Hepatocyte (in vitro differentiated cells): Measurements from ENCODE around the gene C2orf92.

Experiments
- EZH2 ChIP-seq: fragments of 200-600 bp; sonication (generic); IDR thresholded peaks from 2 replicates; pipeline ENCODE4 v1.6.1; 2016; ENCODE audit warnings: antibody characterized with exemption, mild to moderate bottlenecking, borderline replicate concordance
- EZH2phosphoT487 ChIP-seq: fragments of 200-600 bp; sonication (generic); IDR thresholded peaks from one replicate; pipeline ENCODE4 v1.6.1; 2018; ENCODE audit warnings: antibody characterized with exemption, mild to moderate bottlenecking, low read depth, moderate library complexity; ENCODE audit not compliant: unreplicated experiment, severe bottlenecking
- TF ChIP-seq, protein P1 (sequence below): fragments of 200-600 bp; sonication (generic); IDR thresholded peaks from 2 replicates; pipeline ENCODE4 v1.5.1; 2016; ENCODE audit warnings: antibody characterized with exemption, mild to moderate bottlenecking; ENCODE audit not compliant: poor library complexity

DNA sequence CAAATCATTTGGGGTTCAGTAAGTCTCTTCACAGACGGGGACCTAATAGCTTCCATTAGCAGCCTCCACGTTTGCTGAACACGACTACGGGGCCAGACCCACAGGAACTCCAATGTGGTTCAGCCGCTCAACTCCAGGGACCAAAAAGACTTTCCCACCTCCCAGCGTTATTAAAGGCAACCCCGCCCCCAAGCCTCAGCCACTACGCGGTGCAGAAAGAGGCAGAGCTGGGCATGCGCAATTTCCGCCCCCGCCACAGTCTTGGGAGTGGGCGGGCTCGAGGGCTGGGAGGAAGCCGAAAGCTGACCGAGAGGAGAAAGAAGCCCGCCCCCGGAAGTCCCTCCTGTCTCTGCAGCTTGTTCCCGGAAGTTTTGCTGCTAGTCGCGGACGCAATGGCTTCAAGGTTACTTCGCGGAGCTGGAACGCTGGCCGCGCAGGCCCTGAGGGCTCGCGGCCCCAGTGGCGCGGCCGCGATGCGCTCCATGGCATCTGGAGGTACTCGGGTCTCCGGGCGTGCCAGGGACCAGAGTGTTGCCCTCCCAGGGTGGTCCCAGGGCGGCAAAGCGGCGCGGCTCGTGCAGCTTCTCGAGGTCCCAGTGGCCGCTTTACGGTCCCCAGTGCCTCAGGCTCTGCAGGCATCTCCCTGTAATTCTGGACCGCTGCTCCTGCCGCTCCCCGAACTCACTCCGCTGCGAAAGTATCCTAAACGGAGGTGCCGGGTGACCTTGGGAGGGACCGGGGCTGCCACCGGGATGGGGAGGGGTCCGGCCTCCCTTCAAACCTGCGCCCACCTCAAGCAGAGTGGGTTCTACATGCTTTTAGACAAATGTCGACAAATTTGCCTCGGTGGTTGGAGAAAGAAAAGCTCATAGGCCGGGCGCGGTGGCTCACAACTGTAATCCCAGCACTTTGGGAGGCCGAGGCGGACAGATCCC lies 23.6 kb upstream of the C2orf92 start, which contains the start of gene COX5B:
- TF ChIP-seq, protein P1, sequence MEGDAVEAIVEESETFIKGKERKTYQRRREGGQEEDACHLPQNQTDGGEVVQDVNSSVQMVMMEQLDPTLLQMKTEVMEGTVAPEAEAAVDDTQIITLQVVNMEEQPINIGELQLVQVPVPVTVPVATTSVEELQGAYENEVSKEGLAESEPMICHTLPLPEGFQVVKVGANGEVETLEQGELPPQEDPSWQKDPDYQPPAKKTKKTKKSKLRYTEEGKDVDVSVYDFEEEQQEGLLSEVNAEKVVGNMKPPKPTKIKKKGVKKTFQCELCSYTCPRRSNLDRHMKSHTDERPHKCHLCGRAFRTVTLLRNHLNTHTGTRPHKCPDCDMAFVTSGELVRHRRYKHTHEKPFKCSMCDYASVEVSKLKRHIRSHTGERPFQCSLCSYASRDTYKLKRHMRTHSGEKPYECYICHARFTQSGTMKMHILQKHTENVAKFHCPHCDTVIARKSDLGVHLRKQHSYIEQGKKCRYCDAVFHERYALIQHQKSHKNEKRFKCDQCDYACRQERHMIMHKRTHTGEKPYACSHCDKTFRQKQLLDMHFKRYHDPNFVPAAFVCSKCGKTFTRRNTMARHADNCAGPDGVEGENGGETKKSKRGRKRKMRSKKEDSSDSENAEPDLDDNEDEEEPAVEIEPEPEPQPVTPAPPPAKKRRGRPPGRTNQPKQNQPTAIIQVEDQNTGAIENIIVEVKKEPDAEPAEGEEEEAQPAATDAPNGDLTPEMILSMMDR, result no peak
- no peak for TF ChIP-seq EZH2
- no peak for TF ChIP-seq EZH2phosphoT487
